Panc1 (cell line): Measurements from ENCODE around the gene PRKCZ. TPM values are rescaled to one million over a fixed set of nuclear protein-coding genes. Genes with fewer than 3 reads are reported as not detected.

ENCODE experiments used
- ATAC-seq: fragments of 200-7000 bp; cut with Tn5 transposase; 2 replicates; pipeline ENCODE4 v1.9.1; 2020; ENCODE audit warnings: mild to moderate bottlenecking, moderate library complexity
- BruUV-seq: library from RNA; stranded (reverse); fragments of 400-500 nt; replicated peaks from 2 replicates; lab custom pipeline; 2021; lab: Mats Ljungman, UMichigan
- CTCF ChIA-PET: fragments of 300-600 bp; sonication (Branson Sonifier 250); formaldehyde crosslinking; loops from one replicate; lab custom pipeline; 2022; ENCODE audit warnings: antibody characterized with exemption; lab: Charles Lee
- POLR2A ChIA-PET: fragments of 300-600 bp; sonication (Branson Sonifier 250); formaldehyde crosslinking; loops from one replicate; lab custom pipeline; 2022; ENCODE audit warnings: antibody characterized with exemption; lab: Charles Lee
- DNase-seq: peaks from one replicate; pipeline ENCODE4 v3.0.0-alpha.2; 2010; ENCODE audit warnings: low read depth, low spot score
- H3K27ac ChIP-seq: 2 replicates; pipeline ENCODE4 v1.5.1; 2011; ENCODE audit warnings: mild to moderate bottlenecking, low read length, inconsistent platforms
- H3K27me3 ChIP-seq: fragments of 200-500 bp; sonication (Bioruptor generic); 2 replicates; pipeline ENCODE4 v1.6.0; 2014; ENCODE audit warnings: low read length, inconsistent platforms; ENCODE audit not compliant: control insufficient read depth, insufficient read depth
- H3K36me3 ChIP-seq: fragments of 200-500 bp; sonication (Bioruptor generic); 2 replicates; pipeline ENCODE4 v1.5.1; 2014; ENCODE audit warnings: inconsistent platforms, mild to moderate bottlenecking, low read length, moderate library complexity; ENCODE audit not compliant: control insufficient read depth, insufficient read depth
- H3K4me1 ChIP-seq: 2 replicates; pipeline ENCODE4 v1.5.1; 2011; ENCODE audit warnings: inconsistent platforms, mild to moderate bottlenecking, low read length, moderate library complexity; ENCODE audit not compliant: control insufficient read depth, insufficient read depth
- H3K4me3 ChIP-seq, 2 experiments: 2 replicates each; pipeline ENCODE4 v1.5.1; 2011 to 2012; ENCODE audit warnings: low read depth in 2 of 2, low read length in 2 of 2, mild to moderate bottlenecking in 2 of 2, inconsistent platforms in 1 of 2, moderate library complexity in 1 of 2
- H3K9me3 ChIP-seq: fragments of 200-500 bp; sonication (Bioruptor generic); 2 replicates; pipeline ENCODE4 v1.5.1; 2014; ENCODE audit warnings: low read depth, mild to moderate bottlenecking, inconsistent platforms, low read length, moderate library complexity; ENCODE audit not compliant: control insufficient read depth, insufficient read depth
- CTCF ChIP-seq: fragments of 450-650 bp; IDR thresholded peaks from 2 replicates; pipeline ENCODE4 v1.5.1; 2017; ENCODE audit warnings: mild to moderate bottlenecking
- POLR2AphosphoS5 ChIP-seq: IDR thresholded peaks from 2 replicates; pipeline ENCODE4 v1.6.1; 2012; ENCODE audit warnings: mild to moderate bottlenecking, low read depth, low read length, moderate library complexity
- REST ChIP-seq, 2 experiments: IDR thresholded peaks; 2 replicates each; pipeline ENCODE4 v1.6.1; 2011 to 2012; ENCODE audit warnings: low read depth in 2 of 2, control low read depth in 1 of 2, low read length in 1 of 2, mild to moderate bottlenecking in 1 of 2, moderate library complexity in 1 of 2; ENCODE audit not compliant: insufficient read depth in 1 of 2
- SIN3A ChIP-seq: IDR thresholded peaks from 2 replicates; pipeline ENCODE4 v1.6.1; 2012; ENCODE audit warnings: low read depth, mild to moderate bottlenecking, low read length, moderate library complexity, borderline replicate concordance; ENCODE audit not compliant: insufficient read depth
- TCF7L2 ChIP-seq: IDR thresholded peaks from 2 replicates; pipeline ENCODE4 v1.6.1; 2011; ENCODE audit warnings: mild to moderate bottlenecking, low read depth, low read length, inconsistent platforms
- in situ Hi-C: cut with HindIII; loops from 2 replicates; pipeline ENCODE4 v1.10.0; 2016; ENCODE audit warnings: low sequenced_read_pairs, low pct_unique_long_range_greater_than_20kb
- intact Hi-C: fragments of 100-400 bp; cut with micrococcal nuclease; formaldehyde crosslinking; loops from one replicate; pipeline ENCODE4 v1.10.0; 2022; ENCODE audit not compliant: unreplicated experiment
- total RNA-seq: library from RNA; stranded (reverse); gene quantifications from one replicate; pipeline ENCODE4 v1.2.1, GENCODE V29; 2021; ENCODE audit not compliant: unreplicated experiment

The PRKCZ gene
- total RNA-seq, 1 experiment from 2014 or later: 26.7 TPM

- POLR2A ChIA-PET: interaction anchor here (0.7 kb wide), 1 partner anchor 160 kb away, joined by 3 read pairs; no protein-coding TSS in a partner anchor
- intact Hi-C loops (no loop called here), in situ Hi-C loops (no loop called here)
- no peak for ATAC-seq
- Histone ChIP-seq H3K27ac (no peak overlapping the region), H3K9me3 (no peaks in the 10 kb centered on the region), H3K4me1 (no peaks in the 10 kb centered on the region), H3K36me3 (no peaks in the 10 kb centered on the region), H3K27me3 (no peaks in the 10 kb centered on the region), H3K4me3 (no peak overlapping the region)
- no peak for TF ChIP-seq TCF7L2
- TF ChIP-seq REST (IDR thresholded peaks at IDR 0.05; ENCODE audit: insufficient read depth in 1 of 2, low read depth in 2 of 2, low read length in 1 of 2): no peak
- no peak for TF ChIP-seq POLR2AphosphoS5
- no peak for TF ChIP-seq SIN3A
- no peak for TF ChIP-seq CTCF
- BruUV-seq: no TSS peak
- CTCF ChIA-PET: no interaction called here
- no peak for DNase-seq
Observed at GRCh38 chr1:2067393-2067792, 17.2 kb downstream of the PRKCZ start.

GRCh38 chr1:2067981-2068380 lies 17.8 kb downstream of the PRKCZ start:
- BruUV-seq: no TSS peak
- H3K9me3 ChIP-seq: no peaks in the 10 kb centered on the region
- H3K4me1 ChIP-seq: no peaks in the 10 kb centered on the region
- H3K27me3 ChIP-seq: no peaks in the 10 kb centered on the region
- ChIA-PET CTCF (no interaction called here), POLR2A (interaction anchor here (0.7 kb wide), 1 partner anchor 160 kb away, joined by 3 read pairs; no protein-coding TSS in a partner anchor)
- TF ChIP-seq REST (IDR thresholded peaks at IDR 0.05; ENCODE audit: insufficient read depth in 1 of 2, low read depth in 2 of 2, low read length in 1 of 2) (no peak), TCF7L2 (no peak), CTCF (no peak), SIN3A (no peak), POLR2AphosphoS5 (no peak)
- H3K4me3 ChIP-seq: no peak overlapping the region
- no peak for DNase-seq
- H3K27ac ChIP-seq: no peak overlapping the region
- ATAC-seq: no peak
- intact Hi-C loops (no loop called here), in situ Hi-C loops (no loop called here)
- no peaks in the 10 kb centered on the region for H3K36me3 ChIP-seq
